HG03469 (cell line): Measurements from ENCODE around the gene STX12.
"Not testable (repeated sequence)": the region's sequence is repeated elsewhere in the genome, so short reads cannot be mapped to it uniquely, and the experiment has no call there.

Source experiments
- ATAC-seq: cut with Tn5 transposase; IDR thresholded peaks from one replicate; pipeline ENCODE4 v1.9.1; 2021; ENCODE audit warnings: mild to moderate bottlenecking, moderate library complexity, moderate number of reproducible peaks; ENCODE audit not compliant: unreplicated experiment

STX12 gene

GRCh38 chr1:27864264-27864895, 91.4 kb downstream of the STX12 start:
- ATAC-seq: no peak

- ATAC-seq: no peak
Observed at GRCh38 chr1:27865821-27866220, 92.8 kb downstream of the STX12 start.

- ATAC-seq: no peak
Observed at GRCh38 chr1:27868556-27868931, 95.5 kb downstream of the STX12 start.

GRCh38 chr1:27868932-27869718, 96.1 kb downstream of the STX12 start:
- ATAC-seq: no peak

GRCh38 chr1:27869719-27870085, 96.7 kb downstream of the STX12 start:
- no peak for ATAC-seq

GRCh38 chr1:27871076-27871475, 98.1 kb downstream of the STX12 start:
- ATAC-seq: not testable (repeated sequence)

- no peak for ATAC-seq
Observed at GRCh38 chr1:27872059-27872801, 99.2 kb downstream of the STX12 start, which contains the start of gene THEMIS2. TSS of gene THEMIS2 (plus strand) at chr1:27872544. CDS start at chr1:27872572, 28 bp downstream.

GRCh38 chr1:27872802-27873551, 100.0 kb downstream of the STX12 start:
- no peak for ATAC-seq

GRCh38 chr1:27873671-27874384, 100.8 kb downstream of the STX12 start:
- no peak for ATAC-seq
